HCT116 (cell line): ENCODE data around the gene DYNC2I2. TPM values are rescaled to one million over a fixed set of nuclear protein-coding genes. Genes with fewer than 3 reads are reported as not detected.

Experiments used
- ATAC-seq: fragments of 200-7000 bp; cut with Tn5 transposase; 2 replicates; pipeline ENCODE4 v1.9.1; 2020; ENCODE audit warnings: mild to moderate bottlenecking, moderate library complexity
- BruUV-seq: library from RNA; stranded (reverse); fragments of 400-500 nt; replicated peaks from 2 replicates; lab custom pipeline; 2021; lab: Mats Ljungman, UMichigan
- CTCF ChIA-PET: fragments of 300-600 bp; sonication (Branson Sonifier 250); formaldehyde crosslinking; loops from one replicate; lab custom pipeline; 2021; ENCODE audit warnings: antibody characterized with exemption; lab: Charles Lee
- POLR2A ChIA-PET: fragments of 300-600, 350-600 bp; sonication (Branson Sonifier 250); formaldehyde crosslinking; loops from one replicate; lab custom pipeline; 2021; ENCODE audit warnings: antibody characterized with exemption; lab: Charles Lee
- RAD21 ChIA-PET, 2 experiments: fragments of 300-600 bp; sonication (Branson Sonifier 250); formaldehyde crosslinking; loops; one replicate each; lab custom pipeline; 2023; ENCODE audit warnings: low total read pairs in 2 of 2; ENCODE audit not compliant: uncharacterized antibody in 2 of 2, unreplicated experiment in 2 of 2, low non-redundant PET in 1 of 2; lab: Charles Lee
- DNase-seq: peaks from one replicate; pipeline ENCODE4 v3.0.0-alpha.2; 2010; ENCODE audit warnings: low read depth, low spot score
- H2AFZ ChIP-seq: fragments of 200-600 bp; shearing (Covaris generic), sonication (generic); 2 replicates; pipeline ENCODE4 v1.6.1; 2017; ENCODE audit warnings: low read depth, mixed run types, mixed read lengths, antibody characterized with exemption, low read length; ENCODE audit not compliant: poor library complexity, severe bottlenecking
- H3K27ac ChIP-seq: 2 replicates; pipeline ENCODE4 v1.5.1; 2012; ENCODE audit warnings: low read depth, low read length
- H3K27me3 ChIP-seq: fragments of 200-600 bp; sonication (generic); 2 replicates; pipeline ENCODE4 v1.6.1; 2016; ENCODE audit warnings: mixed run types, low read length, mixed read lengths; ENCODE audit not compliant: insufficient read depth
- H3K36me3 ChIP-seq, 2 experiments: fragments of 200-500 bp in 1 of 2; fragments of 200-600 bp in 1 of 2; sonication (Bioruptor generic) in 1 of 2; sonication (generic) in 1 of 2; 2 replicates each; pipeline versions ENCODE4 v1.5.1 to v1.6.1; 2014 to 2016; ENCODE audit warnings: low read length in 2 of 2, inconsistent platforms in 1 of 2, mixed read lengths in 1 of 2, mixed run types in 1 of 2; ENCODE audit not compliant: insufficient read depth in 2 of 2, control insufficient read depth in 1 of 2
- H3K4me1 ChIP-seq, 2 experiments: fragments of 200-600 bp in 1 of 2; sonication (generic) in 1 of 2; 2 replicates each; pipeline versions ENCODE4 v1.5.1 to v1.6.1; 2012 to 2017; ENCODE audit warnings: low read length in 2 of 2, inconsistent platforms in 1 of 2, mild to moderate bottlenecking in 1 of 2, mixed read lengths in 1 of 2, mixed run types in 1 of 2, moderate library complexity in 1 of 2; ENCODE audit not compliant: insufficient read depth in 2 of 2, control insufficient read depth in 1 of 2
- H3K4me2 ChIP-seq: fragments of 200-600 bp; sonication (generic); 2 replicates; pipeline ENCODE4 v1.6.1; 2017; ENCODE audit warnings: mixed run types, low read length, mixed read lengths
- H3K4me3 ChIP-seq, 2 experiments: fragments of 200-600 bp in 1 of 2; sonication (generic) in 1 of 2; replicated peaks in 1 of 2; 2 replicates each; pipeline ENCODE4 v1.5.1; 2011 to 2016; ENCODE audit warnings: low read length in 2 of 2, control low read depth in 1 of 2, low read depth in 1 of 2, mild to moderate bottlenecking in 1 of 2, mixed read lengths in 1 of 2, mixed run types in 1 of 2
- H3K79me2 ChIP-seq: fragments of 200-600 bp; sonication (generic); 2 replicates; pipeline ENCODE4 v1.6.1; 2017; ENCODE audit warnings: mild to moderate bottlenecking, mixed run types, low read length, moderate library complexity, mixed read lengths; ENCODE audit not compliant: insufficient read depth
- H3K9ac ChIP-seq: fragments of 200-600 bp; sonication (generic); 2 replicates; pipeline ENCODE4 v1.6.1; 2016; ENCODE audit warnings: low read length, mixed read lengths
- H3K9me2 ChIP-seq: fragments of 200-600 bp; sonication (generic), shearing (Covaris generic); 2 replicates; pipeline ENCODE4 v1.6.1; 2017; ENCODE audit warnings: mixed run types, mild to moderate bottlenecking, moderate library complexity; ENCODE audit not compliant: insufficient read depth
- H3K9me3 ChIP-seq, 2 experiments: fragments of 200-500 bp in 1 of 2; fragments of 200-600 bp in 1 of 2; sonication (Bioruptor generic) in 1 of 2; sonication (generic) in 1 of 2; 2 replicates each; pipeline ENCODE4 v1.6.1; 2014 to 2017; ENCODE audit warnings: low read length in 2 of 2, mixed read lengths in 2 of 2, inconsistent platforms in 1 of 2, low read depth in 1 of 2, mild to moderate bottlenecking in 1 of 2, mixed run types in 1 of 2, moderate library complexity in 1 of 2; ENCODE audit not compliant: control insufficient read depth in 1 of 2, insufficient read depth in 1 of 2
- H4K20me1 ChIP-seq: fragments of 200-600 bp; sonication (generic), shearing (Covaris generic); 2 replicates; pipeline ENCODE4 v1.6.1; 2017; ENCODE audit warnings: mixed run types, mild to moderate bottlenecking, moderate library complexity; ENCODE audit not compliant: insufficient read depth
- CTCF ChIP-seq, 3 experiments: fragments of 200-600 bp in 1 of 3; sonication (generic) in 1 of 3; IDR thresholded peaks in 2 of 3; conservative IDR thresholded peaks in 1 of 3; 2 replicates each; pipeline ENCODE4 v1.5.1; 2012 to 2017; ENCODE audit warnings: low read depth in 2 of 3, low read length in 2 of 3, antibody characterized with exemption in 1 of 3, borderline replicate concordance in 1 of 3, control low read depth in 1 of 3, mild to moderate bottlenecking in 1 of 3, mixed read lengths in 1 of 3, mixed run types in 1 of 3, moderate library complexity in 1 of 3; ENCODE audit not compliant: insufficient read depth in 1 of 3
- EZH2 ChIP-seq: fragments of 200-600 bp; sonication (generic); IDR thresholded peaks from 2 replicates; pipeline ENCODE4 v1.6.1; 2017; ENCODE audit warnings: antibody characterized with exemption, mixed run types
- JUND ChIP-seq: IDR thresholded peaks from 2 replicates; pipeline ENCODE4 v1.6.1; 2012
- intact Hi-C: fragments of 100-400 bp; cut with micrococcal nuclease; formaldehyde crosslinking; loops from 2 replicates; pipeline ENCODE4 v1.10.0; 2022
- total RNA-seq: library from RNA; stranded (reverse); gene quantifications from one replicate; pipeline ENCODE4 v1.2.1, GENCODE V29; 2021; ENCODE audit not compliant: unreplicated experiment

The DYNC2I2 gene
- total RNA-seq, 1 experiment from 2014 or later = 155 TPM

GRCh38 chr9:128632486-128632885 lies 24.2 kb downstream of the DYNC2I2 start (continued):
- TF ChIP-seq CTCF (IDR thresholded peaks at IDR 0.05 in 2 of 3, conservative IDR thresholded peaks at IDR 0.05 in 1 of 3; ENCODE audit: borderline replicate concordance in 1 of 3, insufficient read depth in 1 of 3, low read depth in 2 of 3, low read length in 2 of 3) = no peak

DNA sequence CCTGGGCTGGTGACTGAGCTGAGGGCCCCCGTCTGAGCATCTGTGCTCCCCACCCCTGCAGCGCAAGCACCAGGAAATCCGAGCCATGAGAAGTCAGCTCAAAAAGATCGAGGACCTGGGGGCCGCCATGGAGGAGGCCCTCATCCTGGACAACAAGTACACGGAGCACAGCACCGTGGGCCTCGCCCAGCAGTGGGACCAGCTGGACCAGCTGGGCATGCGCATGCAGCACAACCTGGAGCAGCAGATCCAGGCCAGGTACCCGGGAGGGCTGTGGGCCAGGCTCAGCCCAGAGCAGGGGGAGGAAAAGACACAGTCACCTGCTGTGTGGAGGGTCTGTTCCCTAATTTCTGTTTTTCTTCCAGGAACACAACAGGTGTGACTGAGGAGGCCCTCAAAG lies 24.6 kb downstream of the DYNC2I2 start:
- Histone ChIP-seq H3K79me2 (peaks cover 24% of the 10 kb centered on the region), H3K4me2 (no peak overlapping the region), H4K20me1 (no peaks in the 10 kb centered on the region), H3K36me3 (peaks cover 17 to 43% of the 10 kb centered on the region in 2 experiments), H3K4me3 (no peak overlapping the region), H3K4me1 (peaks cover 22 to 38% of the 10 kb centered on the region in 2 experiments), H3K9me3 (no peaks in the 10 kb centered on the region), H3K27me3 (no peaks in the 10 kb centered on the region), H3K9ac (no peak overlapping the region), H3K9me2 (no peaks in the 10 kb centered on the region), H2AFZ (no peak overlapping the region), H3K27ac (peak overlapping the region; percentile 18; the same call in 1 of the 2 replicates)
- no peak for ATAC-seq
- ChIA-PET RAD21 (no interaction called here), POLR2A (no interaction called here), CTCF (no interaction called here)
- intact Hi-C loops = no loop called here
- no peak for DNase-seq
- TF ChIP-seq EZH2 = no peak
- no peak for TF ChIP-seq CTCF (IDR thresholded peaks at IDR 0.05 in 2 of 3, conservative IDR thresholded peaks at IDR 0.05 in 1 of 3; ENCODE audit: borderline replicate concordance in 1 of 3, insufficient read depth in 1 of 3, low read depth in 2 of 3, low read length in 2 of 3)
- TF ChIP-seq JUND = no peak
- no TSS peak for BruUV-seq
